Natural killer cell (primary cell): ENCODE measurements around the gene LECT2. TPM values are rescaled to one million over a fixed set of nuclear protein-coding genes. Genes with fewer than 3 reads are reported as not detected.

Source experiments
- ATAC-seq, 3 donors: fragments of 150-1000 bp in 2 of 3; fragments of 200-7000 bp in 1 of 3; cut with Tn5 transposase; 1 replicate in 1 of 3; 2 replicates in 2 of 3; pipeline ENCODE4 v1.10.0; 2021; ENCODE audit warnings: mild to moderate bottlenecking in 2 of 3, moderate library complexity in 2 of 3
- DNase-seq, 2 donors: peaks; one replicate each; pipeline versions ENCODE4 v3.0.0 to v3.0.0-alpha.2; 2013 to 2021; ENCODE audit warnings: mixed read lengths in 1 of 2
- H3K27ac ChIP-seq: one replicate; pipeline ENCODE4 v1.5.1; 2013; ENCODE audit warnings: mild to moderate bottlenecking, low read length
- H3K27me3 ChIP-seq: one replicate; pipeline ENCODE4 v1.6.1; 2013; ENCODE audit warnings: low read length; ENCODE audit not compliant: control insufficient read depth, insufficient read depth
- H3K36me3 ChIP-seq: one replicate; pipeline ENCODE4 v1.6.1; 2013; ENCODE audit warnings: low read length; ENCODE audit not compliant: control insufficient read depth, insufficient read depth
- H3K4me1 ChIP-seq: one replicate; pipeline ENCODE4 v1.6.1; 2013; ENCODE audit warnings: low read length; ENCODE audit not compliant: control insufficient read depth, insufficient read depth
- H3K4me3 ChIP-seq: one replicate; pipeline ENCODE4 v1.5.1; 2013; ENCODE audit warnings: low read length
- H3K9me3 ChIP-seq: one replicate; pipeline ENCODE4 v1.6.1; 2013; ENCODE audit warnings: low read length; ENCODE audit not compliant: control insufficient read depth, insufficient read depth
- H3K27ac Mint-ChIP-seq, 2 donors: one replicate each; pipeline ENCODE4 v1.8.0; 2022; ENCODE audit warnings: mild to moderate bottlenecking in 2 of 2, mixed read lengths in 2 of 2, moderate library complexity in 1 of 2
- H3K27me3 Mint-ChIP-seq, 2 donors: one replicate each; pipeline ENCODE4 v1.8.0; 2022; ENCODE audit warnings: low read depth in 2 of 2, mixed read lengths in 2 of 2
- H3K36me3 Mint-ChIP-seq: one replicate; pipeline ENCODE4 v1.8.0; 2022; ENCODE audit warnings: mixed read lengths
- H3K4me1 Mint-ChIP-seq, 2 donors: one replicate each; pipeline ENCODE4 v1.8.0; 2022; ENCODE audit warnings: mixed read lengths in 2 of 2
- H3K4me3 Mint-ChIP-seq: one replicate; pipeline ENCODE4 v1.8.0; 2022; ENCODE audit warnings: mild to moderate bottlenecking, moderate library complexity, mixed read lengths
- H3K9me3 Mint-ChIP-seq, 2 donors: one replicate each; pipeline ENCODE4 v1.8.0; 2022; ENCODE audit warnings: mixed read lengths in 2 of 2
- CTCF ChIP-seq: fragments of 200-600 bp; IDR thresholded peaks from one replicate; pipeline ENCODE4 v1.8.0; 2022; ENCODE audit warnings: antibody characterized with exemption
- WGBS: methylation state at CpG from one replicate; pipeline ENCODE4 v1.1.7; 2013; ENCODE audit warnings: missing lambda C conversion rate; ENCODE audit not compliant: insufficient coverage; 5-methylcytosine and 5-hydroxymethylcytosine counted together
- intact Hi-C: fragments of 100-400 bp; cut with micrococcal nuclease; formaldehyde crosslinking; loops from one replicate; pipeline ENCODE4 v1.14.2; 2022
- total RNA-seq, 4 donors: library from RNA; stranded (reverse); fragments of 120-200 nt in 1 of 4; gene quantifications; one replicate each; pipeline versions ENCODE4 v1.2.3 to v1.2.4, GENCODE V29; 2013 to 2022

LECT2 gene
- total RNA-seq, 3 donors from 2014 or later (not counting 1 experiment from before 2014, with no cell fraction given): not detected

GRCh38 chr5:135997673-135998335, 43.0 kb upstream of the LECT2 start:
- TF ChIP-seq CTCF: no peak
- Mint-ChIP-seq H3K27ac (no peak overlapping the region), H3K9me3 (no peaks in the 10 kb centered on the region), H3K4me1 (no peaks in the 10 kb centered on the region), H3K36me3 (no peaks in the 10 kb centered on the region), H3K4me3 (no peak overlapping the region), H3K27me3 (peaks cover 7 to 38% of the 10 kb centered on the region in 2 donors)
- no peaks in the 10 kb centered on the region for H3K36me3 ChIP-seq
- intact Hi-C loops: no loop called here
- no peak for ATAC-seq
- no peaks in the 10 kb centered on the region for H3K27me3 ChIP-seq
- no peaks in the 10 kb centered on the region for H3K4me1 ChIP-seq
- H3K27ac ChIP-seq: no peak overlapping the region
- H3K9me3 ChIP-seq: no peaks in the 10 kb centered on the region
- H3K4me3 ChIP-seq: no peak overlapping the region
- 88% methylated on average over 7 of the region's 8 CpGs for WGBS
- no peak for DNase-seq

GRCh38 chr5:135996611-135997010, 41.8 kb upstream of the LECT2 start:
- Histone ChIP-seq H3K4me3 (no peak overlapping the region), H3K36me3 (no peaks in the 10 kb centered on the region), H3K9me3 (no peaks in the 10 kb centered on the region), H3K27ac (no peak overlapping the region), H3K27me3 (no peaks in the 10 kb centered on the region), H3K4me1 (no peaks in the 10 kb centered on the region)
- no peak for TF ChIP-seq CTCF
- Mint-ChIP-seq H3K4me3 (no peak overlapping the region), H3K27ac (no peak overlapping the region), H3K36me3 (no peaks in the 10 kb centered on the region), H3K27me3 (peaks cover 7 to 38% of the 10 kb centered on the region in 2 donors), H3K4me1 (no peaks in the 10 kb centered on the region), H3K9me3 (no peaks in the 10 kb centered on the region)
- WGBS: 100% methylated on average over 2 of the region's 2 CpGs
- intact Hi-C loops: no loop called here
- no peak for DNase-seq
- no peak for ATAC-seq

- Mint-ChIP-seq H3K4me3 (no peak overlapping the region), H3K27ac (no peak overlapping the region), H3K9me3 (no peaks in the 10 kb centered on the region), H3K4me1 (no peaks in the 10 kb centered on the region), H3K27me3 (peaks cover 7 to 38% of the 10 kb centered on the region in 2 donors), H3K36me3 (no peaks in the 10 kb centered on the region)
- DNase-seq (no peak), ATAC-seq (no peak)
- Histone ChIP-seq H3K4me3 (no peak overlapping the region), H3K27ac (no peak overlapping the region), H3K36me3 (no peaks in the 10 kb centered on the region), H3K9me3 (no peaks in the 10 kb centered on the region), H3K4me1 (no peaks in the 10 kb centered on the region), H3K27me3 (no peaks in the 10 kb centered on the region)
- intact Hi-C loops: no loop called here
- WGBS: 93% methylated on average over 3 of the region's 3 CpGs
- TF ChIP-seq CTCF: no peak
Measured at GRCh38 chr5:135995976-135996375, 41.2 kb upstream of the LECT2 start.
